ENCODE data around the gene SMIM38.

Gene SMIM38

DNA sequence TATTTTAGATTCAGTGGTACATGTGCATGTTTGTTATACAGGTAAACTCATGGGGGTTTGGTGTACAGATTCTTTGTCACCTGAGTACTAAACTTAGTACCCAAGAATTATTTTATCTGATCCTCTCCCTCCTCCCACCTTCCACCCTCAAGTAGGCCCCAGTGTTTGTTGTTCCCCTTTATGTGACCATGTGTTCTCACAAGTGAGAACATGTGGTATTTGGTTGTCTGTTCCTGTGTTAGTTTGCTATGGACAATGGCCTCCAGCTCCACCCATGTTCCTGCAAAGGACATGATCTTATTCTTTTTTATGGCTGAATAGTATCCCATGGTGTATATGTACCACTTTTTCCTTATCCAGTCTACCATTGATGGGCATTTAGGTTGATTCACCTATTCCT, 6.8 kb downstream of the SMIM38 start:
- no peak overlapping the region for H3K27ac ChIP-seq (replicated peaks; ENCODE audit: low read length)
- no peak overlapping the region for H3K4me2 ChIP-seq (ENCODE audit: insufficient read depth, low read length, poor library complexity, severe bottlenecking)
- no peak overlapping the region for H4K91ac ChIP-seq (ENCODE audit: low read depth, low read length, poor library complexity)
- H3K23ac ChIP-seq (ENCODE audit: low read depth, low read length, poor library complexity): no peak overlapping the region
- H3K9me3 ChIP-seq (replicated peaks in 1 of 2; ENCODE audit: control insufficient read depth in 2 of 2, insufficient read depth in 1 of 2, low read depth in 1 of 2, low read length in 2 of 2): peaks cover 6 to 7% of the 10 kb centered on the region in 2 donors
- no peaks in the 10 kb centered on the region for H3K79me1 ChIP-seq (ENCODE audit: low read depth, low read length)
- no peaks in the 10 kb centered on the region for H3K36me3 ChIP-seq (replicated peaks in 1 of 2; ENCODE audit: control insufficient read depth in 2 of 2, insufficient read depth in 2 of 2, low read length in 2 of 2)
- DNase-seq (ENCODE audit: low spot score): no peak
- H3K4me3 ChIP-seq (ENCODE audit: low read length in 2 of 2): no peak overlapping the region
- no peak overlapping the region for H2AFZ ChIP-seq (ENCODE audit: low read length)
- no peak overlapping the region for H2BK15ac ChIP-seq (ENCODE audit: low read length)
- H4K8ac ChIP-seq (ENCODE audit: low read depth, low read length): no peak overlapping the region
- no peak overlapping the region for H2BK120ac ChIP-seq (ENCODE audit: low read depth, low read length)
- no peak overlapping the region for H3K9ac ChIP-seq (ENCODE audit: low read depth, low read length, poor library complexity)
- no peak overlapping the region for H3K14ac ChIP-seq (ENCODE audit: low read length)
- no peak overlapping the region for H2BK5ac ChIP-seq (ENCODE audit: low read length)
- no peak overlapping the region for H2AK5ac ChIP-seq (ENCODE audit: low read depth, low read length)
- no peaks in the 10 kb centered on the region for H3K27me3 ChIP-seq (ENCODE audit: control insufficient read depth in 3 of 3, insufficient read depth in 3 of 3, low read depth in 1 of 3, low read length in 3 of 3)
- H3K18ac ChIP-seq (ENCODE audit: low read length): no peak overlapping the region
- peaks cover 3 to 10% of the 10 kb centered on the region in 2 donors for H3K4me1 ChIP-seq (ENCODE audit: control insufficient read depth in 2 of 2, insufficient read depth in 1 of 2, low read depth in 1 of 2, low read length in 2 of 2)
- no peak overlapping the region for H3K4ac ChIP-seq (ENCODE audit: low read length)
- no peak overlapping the region for H2BK12ac ChIP-seq (ENCODE audit: low read length)

DNA sequence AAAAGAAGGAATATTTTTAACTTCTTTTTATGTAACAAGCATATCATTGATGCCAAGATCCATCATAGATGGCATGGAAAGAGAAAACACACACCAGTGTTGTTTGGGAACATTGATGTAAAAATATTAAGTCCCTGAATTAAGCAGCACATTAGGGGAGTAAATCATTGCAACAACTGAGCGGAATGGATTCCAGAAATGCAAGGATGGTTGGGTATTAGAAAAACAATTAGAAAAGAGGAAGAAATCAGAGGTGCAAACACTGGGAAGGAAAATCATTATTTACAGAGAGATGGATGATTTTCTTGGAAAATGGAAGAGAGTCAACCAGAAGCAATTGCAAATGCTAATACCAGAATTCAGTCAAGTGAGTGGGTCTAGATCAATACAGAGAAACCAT, 8.1 kb downstream of the SMIM38 start:
- H3K27ac ChIP-seq (replicated peaks; ENCODE audit: low read length): no peak overlapping the region
- H3K36me3 ChIP-seq (replicated peaks in 1 of 2; ENCODE audit: control insufficient read depth in 2 of 2, insufficient read depth in 2 of 2, low read length in 2 of 2): no peaks in the 10 kb centered on the region
- no peak overlapping the region for H2AK5ac ChIP-seq (ENCODE audit: low read depth, low read length)
- H2AFZ ChIP-seq (ENCODE audit: low read length): no peak overlapping the region
- H4K8ac ChIP-seq (ENCODE audit: low read depth, low read length): no peak overlapping the region
- H2BK120ac ChIP-seq (ENCODE audit: low read depth, low read length): no peak overlapping the region
- H4K91ac ChIP-seq (ENCODE audit: low read depth, low read length, poor library complexity): no peak overlapping the region
- no peaks in the 10 kb centered on the region for H3K79me1 ChIP-seq (ENCODE audit: low read depth, low read length)
- H3K4ac ChIP-seq (ENCODE audit: low read length): no peak overlapping the region
- DNase-seq (ENCODE audit: low spot score): no peak
- no peak overlapping the region for H3K23ac ChIP-seq (ENCODE audit: low read depth, low read length, poor library complexity)
- no peak overlapping the region for H3K14ac ChIP-seq (ENCODE audit: low read length)
- no peak overlapping the region for H2BK12ac ChIP-seq (ENCODE audit: low read length)
- peaks cover 0 to 4% of the 10 kb centered on the region in 2 donors for H3K4me1 ChIP-seq (ENCODE audit: control insufficient read depth in 2 of 2, insufficient read depth in 1 of 2, low read depth in 1 of 2, low read length in 2 of 2)
- H3K27me3 ChIP-seq (ENCODE audit: control insufficient read depth in 3 of 3, insufficient read depth in 3 of 3, low read depth in 1 of 3, low read length in 3 of 3): peaks cover 0 to 3% (median 0%) of the 10 kb centered on the region in 3 experiments
- no CpG with 5 or more reads among the region's 1 CpG for WGBS, 2 donors (ENCODE audit: extremely low coverage in 2 of 2, insufficient read length in 2 of 2, insufficient replicate concordance in 1 of 2)
- no peak overlapping the region for H3K4me2 ChIP-seq (ENCODE audit: insufficient read depth, low read length, poor library complexity, severe bottlenecking)
- no peak overlapping the region for H3K9ac ChIP-seq (ENCODE audit: low read depth, low read length, poor library complexity)
- H3K18ac ChIP-seq (ENCODE audit: low read length): no peak overlapping the region
- H3K4me3 ChIP-seq (ENCODE audit: low read length in 2 of 2): no peak overlapping the region
- H2BK15ac ChIP-seq (ENCODE audit: low read length): no peak overlapping the region
- no peak overlapping the region for H2BK5ac ChIP-seq (ENCODE audit: low read length)
- peaks cover 6% of the 10 kb centered on the region in 2 donors for H3K9me3 ChIP-seq (replicated peaks in 1 of 2; ENCODE audit: control insufficient read depth in 2 of 2, insufficient read depth in 1 of 2, low read depth in 1 of 2, low read length in 2 of 2)

DNA sequence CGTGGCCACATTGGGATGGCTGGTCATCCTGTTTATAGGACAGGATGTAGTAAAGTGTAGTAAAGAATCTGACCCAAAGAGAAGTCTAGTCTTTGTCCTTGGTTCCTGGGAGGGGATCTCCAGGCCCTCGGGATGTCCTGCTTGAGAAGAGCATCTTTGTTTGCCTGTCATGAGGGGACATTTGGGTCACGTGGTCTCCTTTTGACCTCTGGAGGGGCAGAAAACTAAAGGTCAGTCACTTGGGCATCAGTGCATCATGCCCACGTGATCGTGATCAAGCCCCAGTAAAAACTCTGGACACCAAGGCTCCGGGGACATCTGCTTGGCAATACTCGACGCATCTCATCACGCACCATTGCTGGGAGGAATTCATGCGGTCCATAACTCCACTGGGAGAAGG, 9.1 kb downstream of the SMIM38 start:
- H4K91ac ChIP-seq (ENCODE audit: low read depth, low read length, poor library complexity): no peak overlapping the region
- no peaks in the 10 kb centered on the region for H3K79me1 ChIP-seq (ENCODE audit: low read depth, low read length)
- no peak overlapping the region for H2BK12ac ChIP-seq (ENCODE audit: low read length)
- H2AFZ ChIP-seq (ENCODE audit: low read length): no peak overlapping the region
- no peak overlapping the region for H2BK120ac ChIP-seq (ENCODE audit: low read depth, low read length)
- no peaks in the 10 kb centered on the region for H3K36me3 ChIP-seq (replicated peaks in 1 of 2; ENCODE audit: control insufficient read depth in 2 of 2, insufficient read depth in 2 of 2, low read length in 2 of 2)
- H3K4ac ChIP-seq (ENCODE audit: low read length): no peak overlapping the region
- H3K4me1 ChIP-seq (ENCODE audit: control insufficient read depth in 2 of 2, insufficient read depth in 1 of 2, low read depth in 1 of 2, low read length in 2 of 2): peaks cover 0 to 4% of the 10 kb centered on the region in 2 donors
- H3K9ac ChIP-seq (ENCODE audit: low read depth, low read length, poor library complexity): no peak overlapping the region
- H2BK15ac ChIP-seq (ENCODE audit: low read length): no peak overlapping the region
- peaks cover 4 to 8% of the 10 kb centered on the region in 2 donors for H3K9me3 ChIP-seq (replicated peaks in 1 of 2; ENCODE audit: control insufficient read depth in 2 of 2, insufficient read depth in 1 of 2, low read depth in 1 of 2, low read length in 2 of 2)
- H3K14ac ChIP-seq (ENCODE audit: low read length): no peak overlapping the region
- H3K27me3 ChIP-seq (ENCODE audit: control insufficient read depth in 3 of 3, insufficient read depth in 3 of 3, low read depth in 1 of 3, low read length in 3 of 3): peaks cover 0 to 3% (median 0%) of the 10 kb centered on the region in 3 experiments
- H3K27ac ChIP-seq (replicated peaks; ENCODE audit: low read length): no peak overlapping the region
- no CpG with 5 or more reads among the region's 10 CpGs for WGBS, 2 donors (ENCODE audit: extremely low coverage in 2 of 2, insufficient read length in 2 of 2, insufficient replicate concordance in 1 of 2)
- no peak overlapping the region for H3K23ac ChIP-seq (ENCODE audit: low read depth, low read length, poor library complexity)
- no peak overlapping the region for H4K8ac ChIP-seq (ENCODE audit: low read depth, low read length)
- H3K4me2 ChIP-seq (ENCODE audit: insufficient read depth, low read length, poor library complexity, severe bottlenecking): no peak overlapping the region
- DNase-seq (ENCODE audit: low spot score): no peak
- H2AK5ac ChIP-seq (ENCODE audit: low read depth, low read length): no peak overlapping the region
- no peak overlapping the region for H2BK5ac ChIP-seq (ENCODE audit: low read length)
- no peak overlapping the region for H3K18ac ChIP-seq (ENCODE audit: low read length)
- no peak overlapping the region for H3K4me3 ChIP-seq (ENCODE audit: low read length in 2 of 2)

DNA sequence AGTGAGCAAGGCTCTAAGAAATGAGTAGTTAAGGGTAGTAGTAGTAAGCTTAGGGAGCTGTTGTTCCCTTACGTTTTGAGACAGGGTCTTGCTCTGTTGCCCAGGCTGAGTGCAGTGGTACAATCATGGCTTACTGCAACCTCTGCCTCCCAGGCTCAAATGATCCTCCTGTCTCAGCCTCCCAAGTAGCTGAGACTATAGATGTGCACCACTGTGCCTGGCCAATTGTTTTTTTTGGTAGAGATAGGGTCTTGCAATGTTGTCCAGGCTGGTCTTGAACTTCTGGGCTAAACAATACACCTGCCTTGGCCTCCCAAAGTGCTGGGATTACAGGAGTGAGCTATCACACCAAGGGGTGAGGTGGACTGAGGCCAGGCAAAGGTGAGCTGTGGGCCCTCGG, 10.0 kb downstream of the SMIM38 start:
- Histone ChIP-seq H3K18ac (ENCODE audit: low read length) (no peak overlapping the region), H2BK15ac (ENCODE audit: low read length) (peak overlapping the region; percentile 1), H2AFZ (ENCODE audit: low read length) (no peak overlapping the region), H3K9ac (ENCODE audit: low read depth, low read length, poor library complexity) (no peak overlapping the region), H3K27ac (replicated peaks; ENCODE audit: low read length) (no peak overlapping the region), H3K4me2 (ENCODE audit: insufficient read depth, low read length, poor library complexity, severe bottlenecking) (no peak overlapping the region), H3K14ac (ENCODE audit: low read length) (no peak overlapping the region), H4K91ac (ENCODE audit: low read depth, low read length, poor library complexity) (no peak overlapping the region), H2BK12ac (ENCODE audit: low read length) (no peak overlapping the region), H2BK120ac (ENCODE audit: low read depth, low read length) (no peak overlapping the region), H3K79me1 (ENCODE audit: low read depth, low read length) (no peaks in the 10 kb centered on the region), H3K9me3 (replicated peaks in 1 of 2; ENCODE audit: control insufficient read depth in 2 of 2, insufficient read depth in 1 of 2, low read depth in 1 of 2, low read length in 2 of 2) (peaks cover 4 to 8% of the 10 kb centered on the region in 2 donors), H3K4me3 (ENCODE audit: low read length in 2 of 2) (no peak overlapping the region), H2BK5ac (ENCODE audit: low read length) (no peak overlapping the region), H3K36me3 (replicated peaks in 1 of 2; ENCODE audit: control insufficient read depth in 2 of 2, insufficient read depth in 2 of 2, low read length in 2 of 2) (no peaks in the 10 kb centered on the region), H3K4me1 (ENCODE audit: control insufficient read depth in 2 of 2, insufficient read depth in 1 of 2, low read depth in 1 of 2, low read length in 2 of 2) (peaks cover 0 to 4% of the 10 kb centered on the region in 2 donors), H2AK5ac (ENCODE audit: low read depth, low read length) (peak overlapping the region; percentile 96), H4K8ac (ENCODE audit: low read depth, low read length) (no peak overlapping the region), H3K27me3 (ENCODE audit: control insufficient read depth in 3 of 3, insufficient read depth in 3 of 3, low read depth in 1 of 3, low read length in 3 of 3) (peaks cover 0 to 3% (median 0%) of the 10 kb centered on the region in 3 experiments), H3K4ac (ENCODE audit: low read length) (no peak overlapping the region), H3K23ac (ENCODE audit: low read depth, low read length, poor library complexity) (no peak overlapping the region)
- no CpG with 5 or more reads among the region's 2 CpGs for WGBS, 2 donors (ENCODE audit: extremely low coverage in 2 of 2, insufficient read length in 2 of 2, insufficient replicate concordance in 1 of 2)
- DNase-seq (ENCODE audit: low spot score): no peak
